NOMO-1 treated with dmso at 0.1 percent for 144 hours (cell line): ENCODE results near the gene AKNAD1.

Source experiments
- DNase-seq: peaks from one replicate; lab custom pipeline; 2025; ENCODE audit not compliant: unreplicated experiment; lab: John Stamatoyannopoulos, UW

The AKNAD1 gene

GRCh38 chr1:108832929-108833328 lies 24.0 kb downstream of the AKNAD1 start:
- DNase-seq, result no peak

GRCh38 chr1:108831225-108831624 lies 25.7 kb downstream of the AKNAD1 start:
- DNase-seq, result no peak

GRCh38 chr1:108830119-108831008 lies 26.5 kb downstream of the AKNAD1 start:
- no peak for DNase-seq

- no peak for DNase-seq
Observed at GRCh38 chr1:108829498-108829916, 27.4 kb downstream of the AKNAD1 start.

GRCh38 chr1:108828074-108828961 lies 28.6 kb downstream of the AKNAD1 start:
- no peak for DNase-seq

GRCh38 chr1:108826081-108826635 lies 30.7 kb downstream of the AKNAD1 start:
- DNase-seq, result no peak

- no peak for DNase-seq
Observed at GRCh38 chr1:108824051-108824450, 32.8 kb downstream of the AKNAD1 start.

GRCh38 chr1:108823632-108824031 lies 33.3 kb downstream of the AKNAD1 start:
- DNase-seq, result no peak

GRCh38 chr1:108819878-108820277 lies 37.0 kb downstream of the AKNAD1 start:
- no peak for DNase-seq

- no peak for DNase-seq
Observed at GRCh38 chr1:108817811-108818210, 39.1 kb downstream of the AKNAD1 start.

- no peak for DNase-seq
Observed at GRCh38 chr1:108817016-108817415, 39.9 kb downstream of the AKNAD1 start.

GRCh38 chr1:108816049-108816893 lies 40.6 kb downstream of the AKNAD1 start:
- DNase-seq, result peak; percentile 2

- no peak for DNase-seq
Observed at GRCh38 chr1:108815566-108815965, 41.3 kb downstream of the AKNAD1 start.

- DNase-seq, result no peak
Observed at GRCh38 chr1:108814343-108815125, 42.4 kb downstream of the AKNAD1 start.

- no peak for DNase-seq
Observed at GRCh38 chr1:108813326-108813725, 43.6 kb downstream of the AKNAD1 start.

- DNase-seq, result no peak
Observed at GRCh38 chr1:108811611-108812010, 45.3 kb downstream of the AKNAD1 start.

- DNase-seq, result no peak
Observed at GRCh38 chr1:108808438-108808837, 48.5 kb downstream of the AKNAD1 start.

GRCh38 chr1:108803548-108803947 lies 53.3 kb downstream of the AKNAD1 start:
- DNase-seq, result no peak

- no peak for DNase-seq
Observed at GRCh38 chr1:108801101-108801500, 55.8 kb downstream of the AKNAD1 start.

- DNase-seq, result no peak
Observed at GRCh38 chr1:108799001-108799400, 57.9 kb downstream of the AKNAD1 start.
